Prostate gland (tissue), 2 donors: ENCODE results near the gene KCTD3. TPM values are rescaled to one million over a fixed set of nuclear protein-coding genes. Genes with fewer than 3 reads are reported as not detected.

ENCODE experiments used
- DNase-seq: peaks from one replicate; pipeline ENCODE4 v3.0.0-alpha.2; 2019; ENCODE audit warnings: low spot score
- H3K27ac ChIP-seq, 2 donors: fragments of 200-600 bp; sonication (generic); 2 replicates each; pipeline ENCODE4 v1.5.1; 2017 to 2019
- H3K27me3 ChIP-seq: fragments of 200-600 bp; sonication (generic); replicated peaks from 2 replicates; pipeline ENCODE4 v1.5.1; 2019; ENCODE audit not compliant: insufficient read depth
- H3K36me3 ChIP-seq, 2 donors: fragments of 200-600 bp; sonication (generic); 1 replicate in 1 of 2; 2 replicates in 1 of 2; pipeline versions ENCODE4 v1.5.1 to v1.8.1; 2017 to 2019
- H3K4me1 ChIP-seq: fragments of 200-600 bp; sonication (generic); replicated peaks from 2 replicates; pipeline ENCODE4 v1.5.1; 2019
- H3K4me3 ChIP-seq, 2 donors: fragments of 200-600 bp; sonication (generic); 2 replicates each; pipeline ENCODE4 v1.5.1; 2017 to 2019
- H3K9me3 ChIP-seq: fragments of 200-600 bp; sonication (generic); 2 replicates; pipeline ENCODE4 v1.5.1; 2017
- CTCF ChIP-seq, 4 experiments: fragments of 200-600 bp in 2 of 4; fragments of 450-650 bp in 2 of 4; sonication (generic) in 2 of 4; IDR thresholded peaks; 1 replicate in 3 of 4; 2 replicates in 1 of 4; pipeline ENCODE4 v1.5.1; 2016 to 2019; ENCODE audit warnings: antibody characterized with exemption in 4 of 4, mild to moderate bottlenecking in 2 of 4, moderate library complexity in 2 of 4
- POLR2A ChIP-seq: fragments of 450-650 bp; IDR thresholded peaks from one replicate; pipeline ENCODE4 v1.6.1; 2016; ENCODE audit warnings: antibody characterized with exemption, mild to moderate bottlenecking
- POLR2AphosphoS5 ChIP-seq: sonication (generic); formaldehyde crosslinking; IDR thresholded peaks from one replicate; pipeline ENCODE4 v1.6.1; 2017; ENCODE audit warnings: antibody characterized with exemption
- WGBS: methylation state at CpG from one replicate; pipeline ENCODE4 v1.1.5; 2018; 5-methylcytosine and 5-hydroxymethylcytosine counted together
- intact Hi-C: fragments of 100-400 bp; cut with DNase I; formaldehyde crosslinking; loops from one replicate; pipeline ENCODE4 v1.14.2; 2022
- total RNA-seq, 2 donors: library from RNA; depleted of rRNA; stranded (reverse); fragments of >200 nt; gene quantifications; one replicate each; pipeline ENCODE4 v1.1.0, GENCODE V29; 2016

Gene KCTD3
- total RNA-seq, 2 donors from 2014 or later = 78.3 to 95.5 TPM

- WGBS = 51% methylated on average over 9 of the region's 9 CpGs
- no peak for DNase-seq
- H3K27me3 ChIP-seq = no peaks in the 10 kb centered on the region
- H3K4me3 ChIP-seq = no peak overlapping the region
- intact Hi-C loops = no loop called here
- no peak overlapping the region for H3K27ac ChIP-seq
- no peaks in the 10 kb centered on the region for H3K9me3 ChIP-seq
- TF ChIP-seq CTCF (IDR thresholded peaks at IDR 0.05) (no peak), POLR2A (no peak), POLR2AphosphoS5 (no peak)
- H3K4me1 ChIP-seq = no peaks in the 10 kb centered on the region
- no peaks in the 10 kb centered on the region for H3K36me3 ChIP-seq
Observed at GRCh38 chr1:215650446-215651149, 83.5 kb downstream of the KCTD3 start.

GRCh38 chr1:215651867-215652266 is 84.8 kb downstream of the KCTD3 start:
- DNase-seq = no peak
- no peak for TF ChIP-seq POLR2A
- no peak for TF ChIP-seq POLR2AphosphoS5
- TF ChIP-seq CTCF (IDR thresholded peaks at IDR 0.05) = no peak
- H3K27ac ChIP-seq = no peak overlapping the region
- no peaks in the 10 kb centered on the region for H3K27me3 ChIP-seq
- no peaks in the 10 kb centered on the region for H3K4me1 ChIP-seq
- intact Hi-C loops = no loop called here
- H3K9me3 ChIP-seq = no peaks in the 10 kb centered on the region
- no peak overlapping the region for H3K4me3 ChIP-seq
- WGBS = 48% methylated on average over 3 of the region's 3 CpGs
- no peaks in the 10 kb centered on the region for H3K36me3 ChIP-seq

GRCh38 chr1:215652371-215652770 is 85.3 kb downstream of the KCTD3 start:
- Histone ChIP-seq H3K9me3 (no peaks in the 10 kb centered on the region), H3K4me1 (no peaks in the 10 kb centered on the region), H3K4me3 (no peak overlapping the region), H3K36me3 (no peaks in the 10 kb centered on the region), H3K27me3 (no peaks in the 10 kb centered on the region), H3K27ac (no peak overlapping the region)
- 73% methylated on average over 1 of the region's 1 CpG for WGBS
- DNase-seq = no peak
- intact Hi-C loops = no loop called here
- TF ChIP-seq POLR2A = no peak
- TF ChIP-seq POLR2AphosphoS5 = no peak
- no peak for TF ChIP-seq CTCF (IDR thresholded peaks at IDR 0.05)

GRCh38 chr1:215657047-215657446 is 89.9 kb downstream of the KCTD3 start:
- TF ChIP-seq CTCF (IDR thresholded peaks at IDR 0.05) (no peak), POLR2AphosphoS5 (no peak), POLR2A (no peak)
- H3K4me3 ChIP-seq = no peak overlapping the region
- no peak for DNase-seq
- H3K4me1 ChIP-seq = no peaks in the 10 kb centered on the region
- no peaks in the 10 kb centered on the region for H3K36me3 ChIP-seq
- H3K9me3 ChIP-seq = no peaks in the 10 kb centered on the region
- H3K27ac ChIP-seq = no peak overlapping the region
- no peaks in the 10 kb centered on the region for H3K27me3 ChIP-seq
- WGBS = 69% methylated on average over 4 of the region's 4 CpGs
- intact Hi-C loops = no loop called here

- no peaks in the 10 kb centered on the region for H3K4me1 ChIP-seq
- H3K4me3 ChIP-seq = no peak overlapping the region
- H3K27me3 ChIP-seq = no peaks in the 10 kb centered on the region
- no peaks in the 10 kb centered on the region for H3K36me3 ChIP-seq
- no peak overlapping the region for H3K27ac ChIP-seq
- no peaks in the 10 kb centered on the region for H3K9me3 ChIP-seq
- intact Hi-C loops = no loop called here
- no peak for DNase-seq
- TF ChIP-seq CTCF (IDR thresholded peaks at IDR 0.05) (no peak), POLR2A (no peak), POLR2AphosphoS5 (no peak)
Observed at GRCh38 chr1:215660259-215660658, 93.2 kb downstream of the KCTD3 start.
